ENCODE results near the gene ASB8.

Gene ASB8

GRCh38 chr12:48104531-48104930 is 52.8 kb downstream of the ASB8 start:
- ChIA-PET CTCF (no interaction called here), POLR2A (ENCODE audit: low non-redundant PET) (no interaction called here)
- no peak for TF ChIP-seq CTCF (conservative IDR thresholded peaks at IDR 0.05; ENCODE audit: low read depth)
- DNase-seq (ENCODE audit: low spot score) = peak; percentile 54
- H3K27ac ChIP-seq = no peak overlapping the region
